Suprapubic skin (tissue), 4 donors: ENCODE measurements around the gene CPT1A. TPM values are rescaled to one million over a fixed set of nuclear protein-coding genes. Genes with fewer than 3 reads are reported as not detected.

Source experiments
- DNase-seq, 2 donors: peaks; one replicate each; pipeline ENCODE4 v3.0.0-alpha.2; 2019; ENCODE audit warnings: low spot score in 2 of 2
- H3K27ac ChIP-seq: fragments of 200-600 bp; sonication (generic); one replicate; pipeline ENCODE4 v1.5.1; 2019
- H3K27me3 ChIP-seq: fragments of 200-600 bp; sonication (generic); one replicate; pipeline ENCODE4 v1.5.1; 2019
- H3K36me3 ChIP-seq: fragments of 200-600 bp; sonication (generic); one replicate; pipeline ENCODE4 v1.5.1; 2019
- H3K4me1 ChIP-seq: fragments of 200-600 bp; sonication (generic); one replicate; pipeline ENCODE4 v1.5.1; 2019
- H3K4me3 ChIP-seq: fragments of 200-600 bp; sonication (generic); one replicate; pipeline ENCODE4 v1.5.1; 2019; ENCODE audit warnings: mild to moderate bottlenecking
- H3K9me3 ChIP-seq: fragments of 200-600 bp; sonication (generic); one replicate; pipeline ENCODE4 v1.5.1; 2019
- EP300 ChIP-seq: sonication (generic); formaldehyde crosslinking; IDR thresholded peaks from one replicate; pipeline ENCODE4 v1.6.1; 2017; ENCODE audit warnings: antibody characterized with exemption
- POLR2A ChIP-seq, 2 donors: fragments of 450-650 bp; IDR thresholded peaks; one replicate each; pipeline ENCODE4 v1.6.1; 2017; ENCODE audit warnings: antibody characterized with exemption in 2 of 2, mild to moderate bottlenecking in 2 of 2, moderate library complexity in 2 of 2
- POLR2AphosphoS5 ChIP-seq, 3 donors: sonication (generic); formaldehyde crosslinking; IDR thresholded peaks; one replicate each; pipeline ENCODE4 v1.6.1; 2017; ENCODE audit warnings: antibody characterized with exemption in 3 of 3
- WGBS: methylation state at CpG from one replicate; pipeline ENCODE4 v1.1.5; 2018; 5-methylcytosine and 5-hydroxymethylcytosine counted together
- total RNA-seq, 4 donors: library from RNA; depleted of rRNA; stranded (reverse); fragments of >200 nt; gene quantifications; one replicate each; pipeline ENCODE4 v1.1.0, GENCODE V29; 2016
- TF ChIP-seq, protein P1 (sequence below), 2 donors: fragments of 200-600 bp in 1 of 2; fragments of 450-650 bp in 1 of 2; sonication (generic) in 1 of 2; IDR thresholded peaks; one replicate each; pipeline ENCODE4 v1.5.1; 2016 to 2019; ENCODE audit warnings: antibody characterized with exemption in 2 of 2, mild to moderate bottlenecking in 1 of 2, moderate library complexity in 1 of 2

CPT1A gene
- total RNA-seq, 4 donors from 2014 or later: 18.5 to 125 (median 38.3) TPM

DNA sequence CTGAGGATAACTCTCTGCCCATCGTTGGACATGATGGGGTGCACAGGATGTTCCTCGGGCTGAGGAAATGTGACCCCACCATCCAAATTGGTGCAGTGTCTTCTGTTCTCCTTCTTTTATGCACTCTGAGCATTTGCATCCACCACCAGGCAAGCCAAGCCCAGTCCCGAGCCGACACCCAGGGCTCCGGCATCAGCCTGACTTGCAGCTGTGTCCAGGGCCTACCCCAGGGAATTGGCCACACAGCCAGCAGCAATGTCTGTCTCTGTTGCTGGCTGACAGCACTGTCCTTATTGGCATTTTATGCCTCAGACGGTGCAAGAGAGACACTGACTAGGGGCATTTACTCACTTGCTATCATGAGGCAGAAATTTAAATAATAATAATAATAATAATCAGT is 25.4 kb upstream of the CPT1A start:
- Histone ChIP-seq H3K27ac (no peak overlapping the region), H3K36me3 (no peaks in the 10 kb centered on the region), H3K9me3 (no peaks in the 10 kb centered on the region), H3K4me1 (peaks cover 5% of the 10 kb centered on the region), H3K4me3 (no peak overlapping the region), H3K27me3 (no peaks in the 10 kb centered on the region)
- 87% methylated on average over 6 of the region's 6 CpGs for WGBS
- no peak for DNase-seq
- no peak for TF ChIP-seq EP300
- TF ChIP-seq POLR2A (IDR thresholded peaks at IDR 0.05): no peak
- no peak for TF ChIP-seq POLR2AphosphoS5 (IDR thresholded peaks at IDR 0.05)
- TF ChIP-seq, protein P1, sequence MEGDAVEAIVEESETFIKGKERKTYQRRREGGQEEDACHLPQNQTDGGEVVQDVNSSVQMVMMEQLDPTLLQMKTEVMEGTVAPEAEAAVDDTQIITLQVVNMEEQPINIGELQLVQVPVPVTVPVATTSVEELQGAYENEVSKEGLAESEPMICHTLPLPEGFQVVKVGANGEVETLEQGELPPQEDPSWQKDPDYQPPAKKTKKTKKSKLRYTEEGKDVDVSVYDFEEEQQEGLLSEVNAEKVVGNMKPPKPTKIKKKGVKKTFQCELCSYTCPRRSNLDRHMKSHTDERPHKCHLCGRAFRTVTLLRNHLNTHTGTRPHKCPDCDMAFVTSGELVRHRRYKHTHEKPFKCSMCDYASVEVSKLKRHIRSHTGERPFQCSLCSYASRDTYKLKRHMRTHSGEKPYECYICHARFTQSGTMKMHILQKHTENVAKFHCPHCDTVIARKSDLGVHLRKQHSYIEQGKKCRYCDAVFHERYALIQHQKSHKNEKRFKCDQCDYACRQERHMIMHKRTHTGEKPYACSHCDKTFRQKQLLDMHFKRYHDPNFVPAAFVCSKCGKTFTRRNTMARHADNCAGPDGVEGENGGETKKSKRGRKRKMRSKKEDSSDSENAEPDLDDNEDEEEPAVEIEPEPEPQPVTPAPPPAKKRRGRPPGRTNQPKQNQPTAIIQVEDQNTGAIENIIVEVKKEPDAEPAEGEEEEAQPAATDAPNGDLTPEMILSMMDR (IDR thresholded peaks at IDR 0.05): no peak

DNA sequence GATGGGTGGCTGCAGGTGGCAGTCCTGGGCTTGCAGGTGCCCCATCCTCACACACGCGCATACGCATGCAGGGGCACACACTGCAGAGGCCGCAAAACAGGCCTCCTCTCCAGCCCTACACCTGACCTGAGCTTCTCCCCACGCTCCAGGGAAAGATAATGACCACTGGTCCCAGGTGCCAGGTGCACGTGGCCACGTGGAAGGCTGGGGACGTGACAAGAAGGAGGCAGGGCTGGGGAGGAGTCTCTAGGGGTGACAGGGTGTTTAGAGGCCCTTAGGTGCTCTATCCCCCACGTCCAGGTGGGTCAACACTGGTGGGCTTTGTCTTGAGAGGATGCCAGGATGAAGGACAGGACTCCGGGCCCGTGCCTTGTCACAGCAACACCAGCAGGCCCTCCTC is 23.5 kb upstream of the CPT1A start:
- no peaks in the 10 kb centered on the region for H3K4me1 ChIP-seq
- H3K27me3 ChIP-seq: no peaks in the 10 kb centered on the region
- 99% methylated on average over 8 of the region's 11 CpGs for WGBS
- no peak overlapping the region for H3K27ac ChIP-seq
- no peaks in the 10 kb centered on the region for H3K36me3 ChIP-seq
- no peak for DNase-seq
- TF ChIP-seq, protein P1 (IDR thresholded peaks at IDR 0.05): no peak
- TF ChIP-seq POLR2AphosphoS5 (IDR thresholded peaks at IDR 0.05): no peak
- no peak for TF ChIP-seq POLR2A (IDR thresholded peaks at IDR 0.05)
- no peak for TF ChIP-seq EP300
- H3K9me3 ChIP-seq: no peaks in the 10 kb centered on the region
- no peak overlapping the region for H3K4me3 ChIP-seq

DNA sequence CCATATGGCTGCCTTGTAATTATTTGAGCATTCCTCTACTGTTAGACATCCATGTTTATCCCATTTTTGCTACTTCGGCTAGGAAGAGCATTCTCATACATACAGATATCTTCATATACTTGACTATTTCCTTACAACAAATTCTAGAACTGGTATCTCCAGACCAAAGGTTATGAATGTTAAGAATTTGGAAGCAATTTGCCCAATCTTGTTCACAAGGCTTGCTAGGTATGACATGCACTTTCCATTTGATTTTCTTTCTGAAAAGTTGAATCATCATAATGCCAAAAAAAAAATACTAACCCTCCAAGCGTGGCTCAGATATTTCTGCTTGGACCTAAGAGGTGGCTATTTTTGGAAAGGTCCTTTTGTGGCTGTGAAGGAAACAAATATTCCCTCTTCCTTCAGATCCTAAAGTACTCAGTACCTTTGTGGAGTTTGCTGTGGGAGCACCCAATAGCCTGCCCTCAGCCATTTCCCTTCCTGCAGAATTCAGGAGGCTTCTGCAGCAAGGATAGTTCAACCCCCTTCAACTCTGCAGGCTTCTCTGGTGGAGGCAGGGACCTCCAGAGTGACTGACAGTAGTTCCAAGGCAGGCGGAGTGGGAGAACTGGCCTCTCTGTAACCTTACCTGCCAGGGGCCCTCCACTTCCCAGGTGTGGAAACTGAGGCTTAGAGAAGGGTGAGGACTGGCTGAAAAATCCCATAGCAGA is 22.0 kb upstream of the CPT1A start:
- H3K4me3 ChIP-seq: no peak overlapping the region
- TF ChIP-seq EP300: no peak
- TF ChIP-seq POLR2AphosphoS5 (IDR thresholded peaks at IDR 0.05): no peak
- TF ChIP-seq, protein P1 (IDR thresholded peaks at IDR 0.05): no peak
- TF ChIP-seq POLR2A (IDR thresholded peaks at IDR 0.05): no peak
- 91% methylated on average over 3 of the region's 3 CpGs for WGBS

DNA sequence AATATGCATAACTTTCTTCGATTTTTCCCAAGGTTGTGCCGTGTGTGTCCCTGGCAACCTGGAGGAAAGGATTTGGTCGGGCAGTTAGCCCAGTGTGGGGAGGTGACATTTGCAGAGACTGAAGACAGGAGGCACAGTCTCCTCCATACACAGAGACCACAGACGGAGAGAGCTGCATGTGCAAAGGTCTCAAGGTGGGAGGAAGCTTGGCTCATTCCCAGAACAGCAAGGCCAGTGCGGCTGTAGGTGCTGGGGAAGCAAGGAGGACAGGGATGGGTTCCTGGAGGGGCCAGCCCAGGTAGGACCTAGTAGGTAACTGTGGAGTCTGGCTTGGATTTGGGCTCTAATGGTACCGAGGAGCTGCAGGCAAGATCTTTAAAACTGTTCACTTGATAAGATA is 20.7 kb upstream of the CPT1A start:
- H3K4me1 ChIP-seq: no peaks in the 10 kb centered on the region

More for the DNA sequence above, 22.0 kb upstream of the CPT1A start:
- Histone ChIP-seq H3K36me3 (no peaks in the 10 kb centered on the region), H3K9me3 (no peaks in the 10 kb centered on the region), H3K27me3 (no peaks in the 10 kb centered on the region), H3K27ac (no peak overlapping the region), H3K4me1 (no peaks in the 10 kb centered on the region)
- DNase-seq: no peak

DNA sequence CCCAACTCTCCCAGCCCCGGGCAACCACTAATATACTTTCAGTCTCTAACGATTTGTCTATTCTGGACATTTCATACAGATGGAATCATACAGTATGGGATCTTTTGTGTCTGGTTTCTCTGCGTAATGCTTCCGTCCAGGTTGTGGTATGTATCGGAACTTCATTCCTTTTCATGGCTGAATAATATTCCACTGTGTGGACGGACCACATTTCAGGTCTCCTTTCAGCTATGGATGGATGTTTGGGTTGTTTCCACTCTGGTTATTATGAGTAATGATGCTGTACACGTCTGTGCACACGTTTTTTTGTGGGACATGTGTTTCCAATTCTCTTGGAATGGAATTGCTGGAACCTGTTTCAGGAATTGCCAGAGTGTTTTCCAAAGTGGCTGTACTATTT is 17.4 kb upstream of the CPT1A start:
- H3K4me3 ChIP-seq: no peak overlapping the region
- peaks cover 19% of the 10 kb centered on the region for H3K4me1 ChIP-seq
- no peak for TF ChIP-seq POLR2AphosphoS5 (IDR thresholded peaks at IDR 0.05)
- no peak for TF ChIP-seq POLR2A (IDR thresholded peaks at IDR 0.05)
- TF ChIP-seq, protein P1 (IDR thresholded peaks at IDR 0.05): no peak
- no peak for TF ChIP-seq EP300
- 78% methylated on average over 8 of the region's 8 CpGs for WGBS
- no peaks in the 10 kb centered on the region for H3K9me3 ChIP-seq
- no peak for DNase-seq
- peaks cover 8% of the 10 kb centered on the region for H3K27me3 ChIP-seq
- no peak overlapping the region for H3K27ac ChIP-seq
- no peaks in the 10 kb centered on the region for H3K36me3 ChIP-seq

More for the DNA sequence above, 20.7 kb upstream of the CPT1A start:
- Histone ChIP-seq H3K4me3 (no peak overlapping the region), H3K9me3 (no peaks in the 10 kb centered on the region), H3K36me3 (no peaks in the 10 kb centered on the region), H3K27me3 (no peaks in the 10 kb centered on the region), H3K27ac (no peak overlapping the region)
- DNase-seq: no peak
- WGBS: 92% methylated on average over 6 of the region's 6 CpGs
- TF ChIP-seq, protein P1 (IDR thresholded peaks at IDR 0.05): no peak
- TF ChIP-seq POLR2AphosphoS5 (IDR thresholded peaks at IDR 0.05) (no peak), POLR2A (IDR thresholded peaks at IDR 0.05) (no peak), EP300 (no peak)
